NOMO-1 treated with DMSO at 0.1 percent for 48 hours (cell line): Measurements from ENCODE around the gene ANKRD55.
"Not testable (repeated sequence)": the region's sequence is repeated elsewhere in the genome, so short reads cannot be mapped to it uniquely, and the experiment has no call there.

Experiments used
- DNase-seq: peaks from one replicate; lab custom pipeline; 2025; ENCODE audit not compliant: unreplicated experiment; lab: John Stamatoyannopoulos, UW

ANKRD55 gene

GRCh38 chr5:56083286-56083854 lies 149.8 kb downstream of the ANKRD55 start:
- DNase-seq, result no peak

DNA sequence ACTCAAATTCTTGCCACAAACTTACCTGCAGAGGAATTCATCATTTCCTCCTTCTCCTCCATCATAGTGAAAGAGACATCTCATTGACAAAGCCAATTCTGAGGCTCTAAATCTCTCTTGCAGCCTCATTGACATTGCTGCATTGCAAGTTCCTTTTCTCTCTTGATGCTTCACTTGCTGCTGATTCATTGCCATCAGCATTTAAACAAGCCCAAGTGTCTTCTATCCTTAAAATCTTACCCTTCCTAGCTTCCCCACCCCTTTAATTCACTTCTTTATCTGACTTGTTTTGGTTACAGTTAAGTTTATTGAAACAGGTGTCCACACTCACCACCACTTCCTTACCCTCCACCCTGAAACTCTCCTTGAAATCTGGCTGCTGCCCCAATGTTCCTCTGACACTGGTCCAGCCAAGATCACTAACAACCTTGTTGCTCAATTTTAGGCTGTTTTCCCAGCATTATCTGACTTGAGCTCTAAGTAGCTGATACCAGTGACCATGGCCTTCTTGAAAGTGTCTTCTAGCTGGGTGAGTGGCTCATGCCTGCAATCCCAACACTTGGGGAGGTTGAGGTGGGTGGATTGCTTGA lies 152.0 kb downstream of the ANKRD55 start:
- peak; percentile 42 for DNase-seq

DNA sequence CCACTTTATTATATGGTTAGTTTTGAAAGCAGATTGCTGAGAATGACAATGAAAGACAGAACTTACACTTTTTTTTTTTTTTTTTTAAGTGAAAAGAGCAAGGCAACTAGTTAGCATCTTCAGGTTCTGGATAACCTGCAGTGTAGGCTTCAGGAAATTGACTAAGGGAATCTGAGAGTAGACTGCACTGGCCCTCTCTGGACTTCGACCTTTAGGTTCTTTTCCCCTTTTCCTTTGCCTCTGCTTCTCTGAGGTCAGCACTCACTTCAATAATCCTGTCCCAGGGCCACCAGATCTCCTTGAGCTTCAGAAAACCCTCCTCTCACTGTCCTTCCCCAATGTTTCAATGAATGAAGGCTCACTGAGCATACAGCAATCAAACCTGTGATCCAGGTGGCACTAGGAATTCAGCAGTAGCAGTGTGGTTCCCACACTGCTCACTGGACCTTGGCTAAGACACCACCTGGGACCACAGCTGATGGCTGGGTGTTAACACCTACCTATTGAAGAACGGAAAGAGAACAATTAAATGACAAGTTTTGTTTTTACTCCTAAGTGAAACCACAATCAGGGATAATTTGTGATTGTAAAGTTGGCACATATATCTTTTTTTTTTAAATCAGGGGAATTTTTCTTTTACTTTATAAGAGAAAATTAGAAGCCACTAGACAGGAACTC lies 152.6 kb downstream of the ANKRD55 start:
- no peak for DNase-seq

DNA sequence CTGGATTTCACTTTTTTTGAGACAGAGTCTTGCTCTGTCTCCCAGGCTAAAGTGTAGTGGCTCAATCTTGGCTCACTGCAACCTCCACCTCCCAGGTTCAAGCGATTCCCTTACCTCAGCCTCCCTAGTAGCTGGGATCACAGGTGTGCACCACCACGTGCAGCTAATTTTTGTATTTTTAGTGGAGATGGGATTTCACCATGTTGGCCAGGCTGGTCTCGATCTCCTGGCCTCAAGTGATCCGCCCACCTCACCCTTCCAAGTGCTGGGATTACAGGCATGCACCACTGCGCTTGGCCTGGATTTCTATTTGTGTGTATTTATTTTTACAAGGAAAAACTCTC lies 154.0 kb downstream of the ANKRD55 start:
- not testable (repeated sequence) for DNase-seq

DNA sequence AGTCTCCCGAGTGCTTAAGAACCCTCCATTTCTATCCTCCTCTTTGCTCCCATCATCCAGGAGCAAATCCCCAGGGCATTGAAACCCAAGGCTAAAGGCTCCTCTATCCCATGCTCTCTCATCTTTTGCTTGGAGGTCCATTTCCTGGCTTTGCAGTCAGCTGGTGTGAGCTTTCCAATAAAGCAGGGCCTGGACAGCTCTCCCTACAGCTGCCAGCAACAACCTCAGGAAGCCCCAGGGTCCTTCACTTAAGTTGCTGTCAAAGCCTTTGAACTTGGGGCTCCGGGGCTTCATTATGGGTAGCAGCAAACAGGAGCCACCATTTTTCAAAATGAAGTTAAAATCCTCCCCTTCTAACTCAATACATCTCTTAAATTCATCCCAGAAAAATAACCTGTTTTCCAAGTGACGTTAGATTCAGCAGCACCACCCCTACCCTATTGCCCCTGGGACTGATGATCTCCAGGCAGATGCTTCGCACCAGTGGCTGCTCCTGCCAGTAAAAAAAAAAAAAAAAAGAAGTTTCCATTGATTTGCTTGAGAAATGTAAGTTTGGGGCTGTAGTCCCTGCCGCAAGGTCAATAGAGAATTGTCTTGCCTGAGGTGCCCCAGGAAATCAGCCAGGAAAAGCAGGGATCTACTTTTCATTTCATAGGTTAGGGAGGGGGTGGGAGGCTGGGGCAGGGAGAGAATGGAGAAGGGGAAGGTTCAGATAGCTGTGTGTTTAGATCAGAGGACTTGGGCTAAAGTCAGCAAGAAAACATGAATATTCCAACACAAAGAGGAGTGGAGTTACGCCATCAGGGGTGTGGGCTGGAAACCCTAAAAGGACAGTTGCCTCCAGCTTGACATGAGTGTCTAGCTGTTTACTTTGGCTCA lies 154.6 kb downstream of the ANKRD55 start:
- DNase-seq, result no peak

GRCh38 chr5:56077796-56078233 lies 155.3 kb downstream of the ANKRD55 start:
- DNase-seq, result peak; percentile 68

- no peak for DNase-seq
Observed at GRCh38 chr5:56076486-56076885, 156.6 kb downstream of the ANKRD55 start.

DNA sequence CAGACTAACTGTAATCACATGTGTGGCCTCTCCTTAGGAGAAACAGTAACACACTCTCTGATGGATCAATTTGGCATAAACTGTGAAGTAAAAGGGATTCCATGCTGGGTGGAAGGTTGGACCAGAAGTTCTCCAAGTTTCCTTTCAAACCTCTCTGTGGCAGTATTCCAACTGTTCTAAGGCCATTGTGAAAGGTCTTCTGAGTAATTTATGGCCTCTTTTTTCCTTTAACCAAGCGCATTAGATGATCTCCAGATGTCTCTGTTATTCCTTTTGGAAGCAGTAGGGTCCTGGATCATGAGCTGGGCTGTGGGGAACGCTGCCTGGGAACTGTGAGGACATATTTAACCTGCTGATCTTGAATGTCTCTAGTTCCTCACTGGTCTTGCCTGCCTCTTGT lies 157.8 kb downstream of the ANKRD55 start:
- no peak for DNase-seq

- no peak for DNase-seq
Observed at GRCh38 chr5:56072863-56073766, 160.0 kb downstream of the ANKRD55 start.

GRCh38 chr5:56071470-56071869 lies 161.7 kb downstream of the ANKRD55 start:
- DNase-seq, result no peak

DNA sequence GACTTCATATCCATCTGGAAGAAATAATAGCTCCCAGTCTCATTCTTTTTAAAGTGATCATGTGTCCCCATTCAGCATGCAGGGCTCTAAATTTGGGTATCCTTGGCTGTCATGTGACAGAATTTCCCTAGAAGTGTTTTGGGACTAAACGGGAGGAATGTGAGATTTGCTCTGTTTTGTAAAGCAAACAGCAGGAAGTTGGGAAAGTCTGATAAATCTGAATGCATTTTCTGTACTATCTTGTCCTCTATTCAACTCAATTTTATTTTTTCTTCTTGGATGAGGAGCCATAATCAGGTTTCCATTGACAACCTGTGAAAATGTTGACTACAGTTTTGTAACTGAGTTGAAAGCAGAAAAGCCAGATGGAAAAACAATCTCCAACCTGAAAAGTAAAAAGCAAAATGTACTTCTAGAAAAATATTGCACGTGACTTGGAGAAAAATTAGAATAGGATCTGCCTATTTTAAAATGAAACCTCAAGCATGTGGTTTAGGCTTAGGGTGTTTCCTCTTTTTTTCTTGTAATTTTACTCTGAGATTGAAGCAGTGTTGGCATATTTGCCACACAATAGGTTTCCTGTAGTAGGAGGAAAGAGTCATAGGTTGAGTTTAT lies 162.2 kb downstream of the ANKRD55 start:
- DNase-seq, result peak; percentile 88

- DNase-seq, result no peak
Observed at GRCh38 chr5:56069652-56070226, 163.4 kb downstream of the ANKRD55 start.

GRCh38 chr5:56066931-56067450 lies 166.1 kb downstream of the ANKRD55 start:
- no peak for DNase-seq

- no peak for DNase-seq
Observed at GRCh38 chr5:56064984-56065383, 168.1 kb downstream of the ANKRD55 start.

DNA sequence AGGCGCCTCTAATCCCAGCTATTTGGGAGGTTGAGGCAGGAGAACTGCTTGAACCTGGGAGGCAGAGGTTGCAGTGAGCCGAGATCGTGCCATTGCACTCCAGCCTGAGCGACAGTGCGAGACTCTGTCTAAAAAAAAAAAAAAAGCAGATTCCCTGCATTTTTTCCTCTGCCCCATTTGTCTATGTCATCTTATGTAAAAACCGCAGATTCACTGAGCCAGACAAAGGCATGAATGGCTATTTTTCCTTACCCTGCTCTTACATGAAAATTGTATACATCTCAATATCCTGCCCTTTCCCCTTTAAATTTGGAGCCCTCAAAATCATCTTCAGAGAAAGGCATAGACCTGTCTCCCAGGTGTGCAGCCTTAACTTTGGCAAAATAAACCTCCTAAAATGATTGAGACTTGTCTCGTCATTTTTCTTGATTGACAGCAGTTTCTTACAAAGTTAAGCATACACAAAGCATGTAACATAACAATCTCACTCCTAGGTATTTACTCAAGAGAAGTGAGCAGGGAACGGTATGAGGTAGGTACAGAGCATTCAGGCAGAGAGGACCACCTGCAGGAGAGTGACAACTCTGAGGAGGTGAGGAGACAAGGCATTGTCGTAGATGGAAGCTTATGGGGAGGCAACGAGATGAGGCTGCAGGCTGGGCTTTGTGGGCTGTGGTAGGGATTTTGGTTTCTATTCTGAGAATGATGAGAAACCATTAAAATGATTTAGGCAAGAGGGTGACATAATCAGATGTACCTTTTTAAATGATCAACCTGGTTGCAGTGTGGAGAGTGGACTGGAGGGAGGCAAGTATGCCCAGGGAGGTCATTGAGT lies 172.6 kb downstream of the ANKRD55 start:
- DNase-seq, result no peak

DNA sequence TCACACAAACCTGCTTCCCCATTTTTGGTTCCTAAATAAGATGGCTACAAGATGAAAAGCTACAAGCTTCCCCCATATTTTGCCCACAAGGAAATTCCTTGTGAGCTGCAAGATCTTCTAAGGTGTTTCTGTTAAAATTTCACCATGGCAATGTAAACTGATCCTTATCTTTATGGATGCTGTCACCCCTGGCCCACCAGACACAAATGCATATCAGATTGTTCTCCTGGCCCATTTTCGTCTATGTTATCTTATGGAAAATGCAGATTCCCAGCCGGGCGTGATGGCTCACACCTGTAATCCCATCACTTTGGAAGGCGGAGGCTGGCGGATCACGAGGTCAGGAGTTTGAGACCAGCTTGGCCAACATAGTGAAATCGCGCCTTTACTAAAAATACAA lies 173.3 kb downstream of the ANKRD55 start:
- DNase-seq, result no peak

DNA sequence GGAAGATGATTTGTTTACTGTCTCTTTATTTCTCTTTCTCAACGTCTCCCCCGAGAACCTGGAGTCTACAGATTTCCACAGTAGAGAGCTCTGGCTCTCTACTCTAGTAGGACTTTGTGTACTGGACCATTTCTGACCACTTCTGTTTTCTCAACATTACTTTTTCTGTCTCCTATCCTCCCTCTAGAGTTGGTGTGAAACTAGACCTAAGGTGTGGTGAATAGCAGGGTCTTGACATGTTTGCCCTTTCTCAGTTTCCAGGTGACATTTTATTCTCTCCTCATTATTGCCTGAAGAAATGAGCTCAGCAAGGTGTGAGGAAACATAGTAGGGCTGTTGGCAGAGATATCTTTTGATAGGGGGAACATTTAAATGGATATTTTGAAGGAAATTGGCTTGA lies 176.3 kb downstream of the ANKRD55 start:
- no peak for DNase-seq

- DNase-seq, result peak; percentile 56
Observed at GRCh38 chr5:56055859-56056258, 177.3 kb downstream of the ANKRD55 start.

- no peak for DNase-seq
Observed at GRCh38 chr5:56055287-56055686, 177.8 kb downstream of the ANKRD55 start.
